MM.1S (cell line): ENCODE data around the gene IL26.

Source experiments
- EZH2 ChIP-seq: fragments of 300-600 bp; sonication (generic); optimal IDR thresholded peaks from 2 replicates; pipeline ENCODE3; 2017; ENCODE audit warnings: low read depth, mild to moderate bottlenecking, antibody characterized with exemption, low read length, mixed read lengths
- EZH2phosphoT487 ChIP-seq: fragments of 300-600 bp; sonication (generic); IDR thresholded peaks from 2 replicates; pipeline ENCODE4 v1.6.1; 2018; ENCODE audit warnings: antibody characterized with exemption, low read length

GRCh38 chr12:68156636-68157035 lies 69.0 kb downstream of the IL26 start:
- TF ChIP-seq EZH2, result no peak
- no peak for TF ChIP-seq EZH2phosphoT487
